Right lobe of liver (tissue), 4 donors: ENCODE results near the gene AKAP8L.

Experiments
- POLR2A ChIP-seq: fragments of 450-650 bp; IDR thresholded peaks from one replicate; pipeline ENCODE4 v1.6.1; 2017; ENCODE audit warnings: antibody characterized with exemption, mild to moderate bottlenecking
- TF ChIP-seq, protein P1 (sequence below), 4 donors: fragments of 200-600 bp in 3 of 4; fragments of 450-650 bp in 1 of 4; IDR thresholded peaks; one replicate each; pipeline versions ENCODE4 v1.5.1 to v1.8.0; 2016 to 2022; ENCODE audit warnings: antibody characterized with exemption in 4 of 4, mild to moderate bottlenecking in 2 of 4
- donor health status: DM: no; HTN: no; CAD: no.
- donor health status: DM: no; HTN: no; CAD: no.
- donor health status: DM: no; HTN: yes; CAD: no.

GRCh38 chr19:15449620-15450527 is 31.1 kb upstream of the AKAP8L start, which contains the start of gene WIZ:
- TF ChIP-seq, protein P1, sequence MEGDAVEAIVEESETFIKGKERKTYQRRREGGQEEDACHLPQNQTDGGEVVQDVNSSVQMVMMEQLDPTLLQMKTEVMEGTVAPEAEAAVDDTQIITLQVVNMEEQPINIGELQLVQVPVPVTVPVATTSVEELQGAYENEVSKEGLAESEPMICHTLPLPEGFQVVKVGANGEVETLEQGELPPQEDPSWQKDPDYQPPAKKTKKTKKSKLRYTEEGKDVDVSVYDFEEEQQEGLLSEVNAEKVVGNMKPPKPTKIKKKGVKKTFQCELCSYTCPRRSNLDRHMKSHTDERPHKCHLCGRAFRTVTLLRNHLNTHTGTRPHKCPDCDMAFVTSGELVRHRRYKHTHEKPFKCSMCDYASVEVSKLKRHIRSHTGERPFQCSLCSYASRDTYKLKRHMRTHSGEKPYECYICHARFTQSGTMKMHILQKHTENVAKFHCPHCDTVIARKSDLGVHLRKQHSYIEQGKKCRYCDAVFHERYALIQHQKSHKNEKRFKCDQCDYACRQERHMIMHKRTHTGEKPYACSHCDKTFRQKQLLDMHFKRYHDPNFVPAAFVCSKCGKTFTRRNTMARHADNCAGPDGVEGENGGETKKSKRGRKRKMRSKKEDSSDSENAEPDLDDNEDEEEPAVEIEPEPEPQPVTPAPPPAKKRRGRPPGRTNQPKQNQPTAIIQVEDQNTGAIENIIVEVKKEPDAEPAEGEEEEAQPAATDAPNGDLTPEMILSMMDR (IDR thresholded peaks at IDR 0.05), result no peak
- no peak for TF ChIP-seq POLR2A
